ENCODE data around the gene TES. TPM values are rescaled to one million over a fixed set of nuclear protein-coding genes. Genes with fewer than 3 reads are reported as not detected.

Gene TES
- total and polyA plus RNA-seq, 2 of the 13 experiments (the other 11 are each of a cell fraction or from before 2014, with no cell fraction given) = 21.6 to 23.0 TPM

- TF ChIP-seq FOXP4 (CRISPR knock-in tag; IDR thresholded peaks at IDR 0.05) (no peak), ZNF557 (CRISPR knock-in tag; IDR thresholded peaks at IDR 0.05) (no peak), ASH2L (IDR thresholded peaks at IDR 0.05; ENCODE audit: insufficient read length, low read depth, low read length) (no peak), MED8 (CRISPR knock-in tag; IDR thresholded peaks at IDR 0.05; ENCODE audit: insufficient replicate concordance) (no peak)
These were observed 25.0 kb downstream of the TES start (continued) for GRCh38 chr7:116235380-116235779.

- H3K9ac ChIP-seq (ENCODE audit: insufficient read depth, low read depth, low read length) = no peak overlapping the region
- no peaks in the 10 kb centered on the region for H3K36me3 ChIP-seq (replicated peaks in 1 of 2; ENCODE audit: control insufficient read depth in 1 of 2, insufficient read depth in 2 of 2, low read length in 2 of 2)
- no peak for FAIRE-seq
- TF ChIP-seq SMC3 (IDR thresholded peaks at IDR 0.05; ENCODE audit: low read length) (peak; percentile 44; the same call in 1 of the 2 replicates), FOXA1 (IDR thresholded peaks at IDR 0.05) (no peak), FOXA1 (CRISPR knock-in tag; IDR thresholded peaks at IDR 0.05) (no peak), SOX13 (IDR thresholded peaks at IDR 0.05) (no peak), SOX13 (CRISPR knock-in tag; conservative IDR thresholded peaks at IDR 0.05 in 1 of 2, IDR thresholded peaks at IDR 0.05 in 1 of 2) (no peak), STAG1 (CRISPR knock-in tag; IDR thresholded peaks at IDR 0.05) (peak; percentile 63), CTCF (CRISPR knock-in tag; IDR thresholded peaks at IDR 0.05) (peak; percentile 60), RAD21 (CRISPR knock-in tag; IDR thresholded peaks at IDR 0.05) (peak; percentile 37; the same call in 1 of the 2 replicates), ZNF567 (CRISPR knock-in tag; IDR thresholded peaks at IDR 0.05; ENCODE audit: borderline replicate concordance) (no peak)
- intact Hi-C loops (cut with micrococcal nuclease; ENCODE audit: unreplicated experiment) = loop anchor here (1.0 kb wide), 2 partner anchors 56 to 73 kb away; no protein-coding TSS in a partner anchor
- H2AFZ ChIP-seq (ENCODE audit: low read length) = no peak overlapping the region
- CTCF ChIA-PET (ENCODE audit: low intra/inter-chr PET ratio, low total read pairs) = interaction anchor here (0.7 to 2.0 kb wide), 7 partner anchors 54 to 98 kb away, joined by 3 to 26 read pairs (median 5); no protein-coding TSS in a partner anchor
- H3K79me2 ChIP-seq (ENCODE audit: insufficient read depth, low read length) = no peaks in the 10 kb centered on the region
- BruUV-seq (replicated peaks) = no TSS peak
- WGBS (ENCODE audit: low lambda C conversion rate) = 26% methylated on average over 2 of the region's 2 CpGs
- POLR2A ChIA-PET = interaction anchor here (1.1 kb wide), 1 partner anchor 25 kb away, joined by 3 read pairs; the partner anchor contains the start of gene TES
- no peak overlapping the region for H3K27ac ChIP-seq (ENCODE audit: extremely low read length, insufficient read depth, low read length)
- no peak overlapping the region for H3K4me2 ChIP-seq (ENCODE audit: low read depth, low read length)
- no peaks in the 10 kb centered on the region for H3K27me3 ChIP-seq (ENCODE audit: control insufficient read depth in 1 of 2, insufficient read depth in 2 of 2, low read length in 2 of 2)
- H3K4me3 ChIP-seq (replicated peaks in 1 of 3; ENCODE audit: insufficient read depth in 1 of 3, low read depth in 2 of 3, low read length in 3 of 3) = no peak overlapping the region
- no peaks in the 10 kb centered on the region for H3K9me3 ChIP-seq (ENCODE audit: low read length)
- peaks cover 39% of the 10 kb centered on the region for H3K4me1 ChIP-seq (ENCODE audit: insufficient read depth, low read length)
- peak; percentile 47; the same call in 1 of the 3 replicates for ATAC-seq
- peak; percentile 51 for DNase-seq (ENCODE audit: low spot score)
- no peaks in the 10 kb centered on the region for H4K20me1 ChIP-seq (ENCODE audit: insufficient read depth, low read length)
- in situ Hi-C loops (cut with HindIII; ENCODE audit: extremely low pct_ligation_motif_present, low pct_unique_long_range_greater_than_20kb) = loop anchor here (5.0 kb wide), 1 partner anchor 64 kb away; no protein-coding TSS in a partner anchor
These were observed 25.8 kb downstream of the TES start for GRCh38 chr7:116236020-116236630.

Data from HepG2 (cell line).